DMS53 (cell line): Measurements from ENCODE around the gene FAM131C.
A peak's percentile ranks its signal among the peaks of the same experiment; 100 is the strongest.
"Not testable (repeated sequence)": the region's sequence is repeated elsewhere in the genome, so short reads cannot be mapped to it uniquely, and the experiment has no call there.

Experiments used
- DNase-seq: peaks from one replicate; lab custom pipeline; 2025; lab: John Stamatoyannopoulos, UW

The FAM131C gene

DNA sequence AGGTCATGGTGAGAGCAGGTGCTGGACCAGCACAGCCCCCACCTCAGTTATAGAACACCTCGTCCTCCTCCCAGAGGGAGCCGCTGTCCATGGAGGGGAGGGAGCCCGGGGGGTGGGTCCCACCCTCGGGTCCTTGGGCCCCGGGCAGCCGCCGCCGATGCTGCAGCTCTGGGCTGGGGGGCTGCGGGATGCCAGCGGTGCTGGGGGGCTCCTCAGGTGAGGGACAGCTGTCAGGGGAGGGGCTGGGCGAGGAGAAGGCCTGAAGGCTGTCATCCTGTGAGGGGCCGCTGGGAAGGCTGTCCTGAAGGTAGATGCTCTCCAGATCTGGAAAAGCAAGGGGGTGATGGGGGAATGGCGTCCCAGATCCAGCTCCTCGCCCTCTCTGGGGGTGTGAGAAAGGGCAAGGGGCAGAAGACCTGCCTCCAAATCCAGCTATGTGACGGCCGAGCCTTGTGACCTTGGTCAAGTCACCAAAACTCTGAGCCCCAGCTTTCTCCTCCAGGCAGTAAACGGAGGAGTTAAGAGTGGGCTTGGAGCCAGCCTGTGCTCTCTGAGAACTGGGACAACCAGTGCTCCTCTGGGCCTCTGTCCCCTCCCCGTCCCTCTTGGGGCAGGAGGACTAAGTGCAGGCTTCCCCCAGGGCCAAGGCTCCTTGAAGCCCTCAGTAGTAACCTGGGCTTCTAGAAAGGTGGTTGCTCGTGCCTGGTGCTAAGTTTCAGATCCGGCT is 14.9 kb downstream of the FAM131C start:
- DNase-seq, result not testable (repeated sequence)

- DNase-seq, result not testable (repeated sequence)
Measured at GRCh38 chr1:16057314-16057915, 16.0 kb downstream of the FAM131C start.

DNA sequence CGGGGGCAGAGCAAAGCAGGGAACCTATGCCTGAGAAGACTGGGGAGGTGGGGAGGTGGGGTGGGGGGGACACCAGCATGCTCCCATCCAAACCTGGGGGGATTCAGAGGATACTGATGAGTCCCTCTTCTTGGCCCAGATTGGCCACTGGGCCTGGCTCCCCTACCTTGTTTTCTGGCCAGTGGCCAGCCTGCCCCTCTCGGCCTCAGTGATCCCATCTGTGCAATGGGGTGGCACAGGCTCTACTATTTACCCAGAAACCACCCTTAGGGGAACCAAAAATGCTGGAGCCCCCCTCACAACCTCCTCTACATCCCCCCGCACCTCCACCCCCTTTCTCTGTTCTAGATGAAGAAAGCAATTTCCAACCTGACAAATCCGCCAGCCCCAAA is 16.9 kb downstream of the FAM131C start:
- not testable (repeated sequence) for DNase-seq

- DNase-seq, result peak; percentile 95
Measured at GRCh38 chr1:16055613-16056520, 17.6 kb downstream of the FAM131C start.

- no peak for DNase-seq
Measured at GRCh38 chr1:16054598-16055540, 18.6 kb downstream of the FAM131C start.

GRCh38 chr1:16053781-16054502 is 19.5 kb downstream of the FAM131C start:
- DNase-seq, result no peak

- DNase-seq, result not testable (repeated sequence)
Measured at GRCh38 chr1:16051949-16052348, 21.5 kb downstream of the FAM131C start.

- no peak for DNase-seq
Measured at GRCh38 chr1:16051039-16051438, 22.4 kb downstream of the FAM131C start.

DNA sequence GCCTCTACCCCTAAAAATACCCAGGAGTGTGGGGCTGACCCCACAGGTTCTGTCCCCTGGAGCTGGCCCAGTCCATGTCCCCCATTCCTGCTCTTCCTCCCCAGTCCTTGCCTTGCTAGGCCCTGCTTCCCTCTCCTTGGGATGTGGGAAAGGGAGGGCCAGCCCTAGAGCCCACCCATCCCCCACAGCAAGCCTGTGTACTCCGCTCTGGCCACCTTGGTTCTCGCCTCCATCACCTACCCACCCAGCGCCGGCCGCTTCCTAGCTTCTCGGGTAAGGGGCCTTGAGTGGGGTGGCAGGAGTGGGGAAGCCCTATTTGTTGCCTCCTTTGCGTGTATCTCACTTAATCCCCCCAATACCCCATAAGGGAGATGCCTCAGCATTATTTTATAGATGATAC is 23.1 kb downstream of the FAM131C start:
- DNase-seq, result no peak

DNA sequence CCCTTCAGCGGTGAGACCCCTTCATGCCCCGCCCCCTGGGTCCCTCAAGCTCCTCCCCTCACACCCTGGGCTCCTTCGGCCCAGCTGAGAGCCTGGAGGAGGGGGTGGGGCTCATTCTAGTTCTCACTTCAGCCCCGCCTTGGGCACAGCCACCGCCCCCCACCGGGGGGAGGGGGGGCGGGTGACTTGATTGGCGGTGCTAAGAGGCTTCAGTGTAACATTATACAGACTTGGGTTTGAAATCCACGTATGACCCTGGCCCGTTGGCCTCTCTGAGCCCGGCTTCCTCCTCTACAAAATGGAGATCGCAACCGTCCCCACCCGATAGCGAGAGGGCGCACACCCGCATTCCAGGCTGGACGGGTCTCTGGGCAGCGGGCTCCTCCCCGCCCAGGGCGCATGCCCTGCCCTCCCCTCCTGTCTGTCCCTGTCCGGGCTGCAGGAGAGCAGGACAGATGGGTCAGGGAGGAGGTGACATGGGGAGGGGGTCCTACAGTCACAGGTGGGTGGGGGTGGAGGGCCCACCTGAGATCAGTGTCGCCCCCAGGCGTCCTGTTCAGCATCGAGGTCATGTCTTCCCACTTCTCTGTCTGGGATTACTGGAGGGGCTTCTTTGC is 24.8 kb downstream of the FAM131C start:
- DNase-seq, result peak; percentile 68

- no peak for DNase-seq
Measured at GRCh38 chr1:16047791-16048475, 25.5 kb downstream of the FAM131C start.

DNA sequence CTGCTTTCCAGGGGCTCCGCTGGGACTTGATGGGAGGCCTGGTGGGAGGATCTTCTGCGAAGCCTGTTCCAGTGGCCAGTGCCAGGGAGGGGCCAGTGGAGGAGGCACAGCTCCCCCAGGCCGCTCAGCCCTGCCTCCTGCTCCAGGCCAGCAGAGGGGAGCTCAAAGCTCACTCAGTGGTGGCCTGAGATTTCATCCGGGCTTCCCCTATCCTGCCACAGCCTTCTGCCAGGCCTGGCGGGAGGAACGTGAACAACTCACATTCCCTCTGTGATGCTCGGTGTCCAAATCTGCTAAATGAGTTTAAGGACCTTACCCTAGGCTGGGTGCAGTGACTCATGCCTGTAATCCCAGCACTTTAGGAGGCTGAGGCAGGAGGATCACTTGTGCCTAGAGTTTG is 26.6 kb downstream of the FAM131C start:
- peak; percentile 28 for DNase-seq

DNA sequence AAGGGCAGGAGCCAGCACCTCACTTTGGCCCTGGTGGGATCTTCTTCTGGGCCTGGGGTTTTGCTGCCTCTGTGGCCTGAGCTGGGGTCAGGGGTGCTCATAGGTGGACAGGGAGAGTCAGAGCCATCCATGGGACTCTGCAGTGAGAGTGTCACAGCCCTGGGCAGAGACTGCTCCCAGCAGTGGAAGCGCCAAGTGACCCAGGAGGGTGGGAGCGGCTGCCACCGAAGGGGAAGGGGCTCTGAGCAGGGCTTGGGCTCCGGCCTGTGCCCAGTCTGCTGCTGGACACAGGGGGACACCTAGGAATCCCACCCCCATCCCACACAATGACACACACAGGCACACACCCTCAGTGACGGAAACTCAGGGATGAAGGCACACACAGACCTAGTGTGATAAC is 29.5 kb downstream of the FAM131C start:
- no peak for DNase-seq

- peak; percentile 55 for DNase-seq
Measured at GRCh38 chr1:16043521-16043920, 29.9 kb downstream of the FAM131C start, which contains the start of gene CLCNKB. Gene CLCNKB (plus strand): TSS chr1:16043782. CDS start chr1:16044493, 711 bp downstream.

GRCh38 chr1:16042654-16043053 is 30.8 kb downstream of the FAM131C start:
- DNase-seq, result not testable (repeated sequence)

DNA sequence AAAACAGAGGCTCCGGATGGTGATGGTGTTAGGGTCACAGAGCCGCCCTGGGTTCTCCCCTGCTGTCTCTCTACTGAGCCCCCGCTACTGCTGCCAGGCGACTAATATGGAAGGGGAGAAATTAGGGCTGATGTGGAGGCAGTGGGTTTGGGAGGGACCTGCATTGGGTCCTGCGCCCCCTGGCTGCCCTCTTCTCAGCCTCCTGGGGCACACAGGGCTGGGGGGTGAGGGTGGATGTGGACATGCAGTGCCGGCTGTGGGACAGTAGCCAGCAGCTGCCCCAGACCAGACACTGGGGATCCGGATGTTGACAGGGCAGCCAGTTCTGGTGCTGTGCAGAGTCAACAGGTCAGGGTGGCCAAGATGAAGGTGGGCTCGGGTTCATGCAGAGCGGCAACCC is 31.4 kb downstream of the FAM131C start:
- no peak for DNase-seq

DNA sequence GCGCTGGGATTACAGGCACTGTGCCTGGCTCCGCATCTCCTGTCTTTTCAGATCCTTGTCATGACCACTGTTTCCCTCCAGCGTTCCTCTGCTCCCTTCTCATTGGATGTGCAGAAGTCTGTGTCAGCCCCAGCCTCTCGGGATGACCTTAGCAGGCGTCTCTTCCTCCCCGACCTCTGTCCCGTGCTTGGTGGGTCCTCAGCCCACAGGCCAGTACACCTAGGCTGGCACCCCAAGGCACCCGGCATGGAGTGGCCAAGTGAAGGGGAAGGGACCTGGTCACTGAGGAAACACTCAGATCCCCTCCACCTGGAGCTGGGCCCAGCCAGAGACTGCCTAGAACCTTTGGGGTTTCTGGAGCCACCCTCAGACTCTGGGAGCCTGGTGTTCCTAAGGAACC is 32.3 kb downstream of the FAM131C start:
- DNase-seq, result no peak

DNA sequence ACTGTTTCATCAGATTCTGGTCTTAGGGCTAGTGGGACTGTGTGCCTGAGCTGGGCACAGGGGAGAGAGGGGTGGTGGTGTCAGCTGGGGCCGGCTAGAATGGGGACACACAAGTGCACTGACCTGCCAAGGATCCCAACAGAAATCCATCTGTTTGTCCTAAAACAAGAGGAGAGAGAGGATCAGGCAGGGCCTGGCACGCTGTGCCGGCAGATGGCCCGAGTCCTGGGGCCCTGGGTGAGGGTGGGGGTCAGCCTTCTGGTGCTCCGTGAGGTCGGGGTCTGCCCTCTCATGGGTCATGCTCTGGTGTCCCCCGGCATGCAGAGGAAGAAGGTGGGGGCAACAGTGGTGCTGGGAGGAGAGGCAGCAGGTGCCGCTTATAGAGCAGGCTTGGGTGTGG is 33.6 kb downstream of the FAM131C start:
- not testable (repeated sequence) for DNase-seq

DNA sequence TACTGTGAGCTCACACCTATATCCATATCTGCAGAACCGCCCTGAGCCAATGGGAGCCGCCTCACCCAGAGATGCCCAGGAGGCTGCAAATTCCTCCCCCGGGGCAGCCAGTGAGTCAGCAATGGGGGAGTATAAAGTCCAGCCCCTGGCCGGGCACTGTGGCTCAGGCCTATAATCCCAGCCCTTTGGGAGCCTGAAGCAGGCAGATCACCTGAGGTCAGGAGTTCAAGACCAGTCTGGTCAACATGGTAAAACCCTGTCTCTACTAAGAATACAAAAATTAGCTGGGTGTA is 34.9 kb downstream of the FAM131C start:
- DNase-seq, result peak; percentile 25

DNA sequence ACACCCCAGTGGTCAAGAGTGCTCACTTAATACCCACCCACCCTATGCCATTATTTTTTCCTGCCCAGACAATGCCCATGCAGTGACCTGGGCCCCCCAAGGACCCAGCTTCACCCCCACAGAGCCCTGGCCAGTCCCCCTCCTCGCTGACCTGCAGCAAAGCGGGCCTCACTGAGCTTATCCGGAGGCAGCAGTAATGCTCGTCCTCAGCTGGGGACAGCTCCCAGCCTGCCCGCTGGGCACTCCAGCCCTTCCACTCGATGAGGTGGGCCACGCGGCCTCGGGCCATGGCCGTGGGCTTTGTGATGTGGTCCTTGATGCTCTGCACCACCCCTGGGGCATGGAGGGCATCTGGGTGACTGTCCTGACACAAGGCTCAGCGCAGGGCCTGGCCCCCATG is 37.0 kb downstream of the FAM131C start:
- DNase-seq, result not testable (repeated sequence)
